Esophagus squamous epithelium (tissue), 4 donors: ENCODE data around the gene FAM200A.

Source experiments
- CTCF ChIP-seq, 6 experiments: fragments of 450-650 bp in 4 of 6; fragments of 200-600 bp in 2 of 6; sonication (generic) in 2 of 6; IDR thresholded peaks; one replicate each; pipeline ENCODE4 v1.5.1; 2016 to 2019; ENCODE audit warnings: antibody characterized with exemption in 6 of 6, mild to moderate bottlenecking in 4 of 6, moderate library complexity in 4 of 6
- POLR2A ChIP-seq, 4 donors: fragments of 450-650 bp; IDR thresholded peaks; one replicate each; pipeline ENCODE4 v1.6.1; 2017; ENCODE audit warnings: antibody characterized with exemption in 4 of 4, mild to moderate bottlenecking in 4 of 4, moderate library complexity in 3 of 4

GRCh38 chr7:99558306-99559174 lies 6.6 kb upstream of the FAM200A start, which contains the start of gene ZNF655:
- peak in 3 of 4 donors; percentile 54 to 81 (median 75) for TF ChIP-seq POLR2A (IDR thresholded peaks at IDR 0.05)
- peak in 1 of 6 experiments; percentile 13 for TF ChIP-seq CTCF (IDR thresholded peaks at IDR 0.05)
